Measurements from ENCODE around the gene TBX6. TPM values are rescaled to one million over a fixed set of nuclear protein-coding genes. Genes with fewer than 3 reads are reported as not detected.

Gene TBX6
- total and polyA plus RNA-seq, 2 donors (not counting 3 experiments of a cell fraction or from before 2014, with no cell fraction given), result 0.40 to 0.60 TPM

DNA sequence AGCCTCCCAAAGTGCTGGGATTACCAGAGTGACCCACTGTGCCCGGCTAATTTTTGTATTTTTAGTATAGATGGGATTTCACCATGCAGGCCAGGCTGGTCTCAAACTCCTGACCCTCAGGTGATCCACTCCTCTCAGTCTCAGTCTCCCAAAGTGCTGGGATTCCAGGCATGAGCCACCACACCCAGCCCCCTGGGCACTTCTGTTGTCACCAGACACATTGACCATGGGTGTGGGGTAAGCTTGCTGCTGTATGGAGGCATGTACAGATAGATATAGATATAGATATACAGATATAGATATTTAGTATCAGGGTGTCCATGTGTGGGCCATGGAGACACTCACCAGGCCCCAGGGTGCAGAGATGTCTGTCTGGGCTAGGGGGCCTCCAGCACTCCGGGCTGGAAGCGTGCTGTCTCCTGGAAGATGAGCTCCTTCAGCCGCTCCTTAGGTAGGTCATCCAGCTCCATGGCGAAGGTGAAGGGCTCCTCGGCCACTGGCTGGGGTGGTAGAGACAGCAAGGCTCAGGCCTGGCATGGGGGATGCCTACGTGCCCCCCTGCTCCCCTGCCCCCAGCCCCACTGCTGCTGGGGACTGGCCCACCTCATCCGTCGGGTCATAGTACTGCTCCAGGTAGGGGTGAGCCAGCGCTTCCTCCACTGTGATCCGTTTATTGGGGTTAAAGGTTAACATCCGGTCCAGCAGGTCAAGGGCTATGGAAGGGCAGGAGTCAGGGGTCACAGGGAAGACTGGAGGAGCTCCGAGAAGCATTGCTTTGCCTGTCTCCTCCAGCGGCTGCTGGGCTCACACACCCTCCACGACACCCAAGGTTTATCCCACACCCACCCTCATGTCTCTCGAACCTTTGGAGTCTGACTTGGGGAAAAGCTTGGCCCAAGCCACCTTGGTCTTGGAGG lies 24.8 kb upstream of the TBX6 start:
- no peaks in the 10 kb centered on the region for H3K9me1 ChIP-seq (replicated peaks; ENCODE audit: control insufficient read depth, extremely low read depth, insufficient read depth, low read length)
- BruUV-seq (replicated peaks), result no TSS peak
- H4K20me1 ChIP-seq (replicated peaks; ENCODE audit: control insufficient read depth, extremely low read depth, insufficient read depth, low read length), result no peaks in the 10 kb centered on the region
- POLR2A ChIA-PET, result interaction anchor here (0.7 kb wide), 1 partner anchor 302 kb away, joined by 3 read pairs; no protein-coding TSS in a partner anchor
- peaks cover 2% of the 10 kb centered on the region for H3K79me2 ChIP-seq (ENCODE audit: control insufficient read depth, insufficient read depth, low read length)
- no peak overlapping the region for H3K4me3 ChIP-seq (replicated peaks in 1 of 3; ENCODE audit: insufficient read depth in 1 of 3, low read depth in 1 of 3, low read length in 3 of 3)
- CTCF ChIA-PET, result interaction anchor here (1.6 kb wide), 1 partner anchor 13 kb away, joined by 5 read pairs; no protein-coding TSS in a partner anchor
- peaks cover 5% of the 10 kb centered on the region for H3K4me1 ChIP-seq (ENCODE audit: control insufficient read depth, extremely low read depth, insufficient read depth, low read length)
- H3K27ac ChIP-seq (ENCODE audit: insufficient read depth, low read depth, low read length), result no peak overlapping the region
- H3K36me3 ChIP-seq (ENCODE audit: control insufficient read depth in 2 of 2, extremely low read depth in 1 of 2, insufficient read depth in 2 of 2, low read length in 2 of 2), result peaks cover 20 to 47% of the 10 kb centered on the region in 2 experiments
- H2AFZ ChIP-seq (ENCODE audit: low read depth, low read length), result no peak overlapping the region
- TF ChIP-seq MYC (IDR thresholded peaks at IDR 0.05; ENCODE audit: low read depth, low read length) (no peak), POLR2AphosphoS5 (IDR thresholded peaks at IDR 0.05; ENCODE audit: insufficient read depth, low read depth, low read length) (no peak), JUN (IDR thresholded peaks at IDR 0.05; ENCODE audit: borderline replicate concordance, insufficient read depth, insufficient read length, low read depth) (no peak), POLR2A (IDR thresholded peaks at IDR 0.05; ENCODE audit: low read depth, low read length) (no peak), FOS (IDR thresholded peaks at IDR 0.05; ENCODE audit: borderline replicate concordance, insufficient read depth, low read length) (no peak), GATA2 (IDR thresholded peaks at IDR 0.05; ENCODE audit: insufficient read depth, insufficient read length, low read depth, low read length) (no peak), MAX (IDR thresholded peaks at IDR 0.05; ENCODE audit: insufficient read depth, insufficient read length) (no peak), EZH2 (IDR thresholded peaks at IDR 0.05; ENCODE audit: borderline replicate concordance, low read depth, low read length, severe bottlenecking) (no peak)
- TF ChIP-seq, protein P1, sequence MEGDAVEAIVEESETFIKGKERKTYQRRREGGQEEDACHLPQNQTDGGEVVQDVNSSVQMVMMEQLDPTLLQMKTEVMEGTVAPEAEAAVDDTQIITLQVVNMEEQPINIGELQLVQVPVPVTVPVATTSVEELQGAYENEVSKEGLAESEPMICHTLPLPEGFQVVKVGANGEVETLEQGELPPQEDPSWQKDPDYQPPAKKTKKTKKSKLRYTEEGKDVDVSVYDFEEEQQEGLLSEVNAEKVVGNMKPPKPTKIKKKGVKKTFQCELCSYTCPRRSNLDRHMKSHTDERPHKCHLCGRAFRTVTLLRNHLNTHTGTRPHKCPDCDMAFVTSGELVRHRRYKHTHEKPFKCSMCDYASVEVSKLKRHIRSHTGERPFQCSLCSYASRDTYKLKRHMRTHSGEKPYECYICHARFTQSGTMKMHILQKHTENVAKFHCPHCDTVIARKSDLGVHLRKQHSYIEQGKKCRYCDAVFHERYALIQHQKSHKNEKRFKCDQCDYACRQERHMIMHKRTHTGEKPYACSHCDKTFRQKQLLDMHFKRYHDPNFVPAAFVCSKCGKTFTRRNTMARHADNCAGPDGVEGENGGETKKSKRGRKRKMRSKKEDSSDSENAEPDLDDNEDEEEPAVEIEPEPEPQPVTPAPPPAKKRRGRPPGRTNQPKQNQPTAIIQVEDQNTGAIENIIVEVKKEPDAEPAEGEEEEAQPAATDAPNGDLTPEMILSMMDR (IDR thresholded peaks at IDR 0.05; ENCODE audit: extremely low read depth in 1 of 2, insufficient read depth in 1 of 2, low read depth in 1 of 2, low read length in 2 of 2), result no peak
- H3K4me2 ChIP-seq (ENCODE audit: insufficient read depth, low read length), result no peak overlapping the region
- H3K9me3 ChIP-seq (replicated peaks; ENCODE audit: control insufficient read depth, insufficient read depth, low read length), result no peaks in the 10 kb centered on the region
- DNase-seq (ENCODE audit: low read depth, low spot score), result no peak
- no peak overlapping the region for H3K9ac ChIP-seq (replicated peaks; ENCODE audit: extremely low read depth, insufficient read depth, low read length)
- dilution Hi-C loops (cut with MboI; ENCODE audit: extremely low pct_ligation_motif_present, low sequenced_read_pairs) (no loop called here), intact Hi-C loops (cut with micrococcal nuclease) (no loop called here)
- H3K27me3 ChIP-seq (ENCODE audit: control insufficient read depth in 2 of 2, insufficient read depth in 2 of 2, low read length in 2 of 2), result no peaks in the 10 kb centered on the region
- FAIRE-seq, result no peak
